Measurements from ENCODE around the gene ACKR4.

The ACKR4 gene

GRCh38 chr3:132643366-132643765 lies 46.3 kb downstream of the ACKR4 start:
- DNase-seq, result no peak

GRCh38 chr3:132645058-132645457 lies 48.0 kb downstream of the ACKR4 start:
- DNase-seq, result no peak

DNA sequence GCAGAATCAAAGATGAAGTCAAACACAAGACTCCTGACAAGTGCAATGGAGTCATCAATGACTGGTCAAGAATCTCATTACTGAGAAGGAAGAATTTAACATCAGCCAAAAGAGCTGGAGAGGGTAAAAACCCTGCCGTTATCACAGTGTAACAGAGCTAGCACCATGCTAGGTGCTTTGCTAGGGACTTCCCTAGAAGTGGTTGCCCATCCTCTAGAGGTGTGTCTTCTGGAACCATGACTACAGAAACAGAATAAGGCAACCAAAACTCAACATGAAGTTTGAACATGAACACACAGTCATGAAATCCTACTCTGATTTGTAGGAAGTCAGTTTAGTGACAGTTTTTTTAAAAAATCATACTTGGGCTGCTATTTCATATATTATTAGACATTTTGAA lies 53.1 kb downstream of the ACKR4 start:
- DNase-seq, result no peak
